Amygdala (tissue), 56 donors: ENCODE measurements around the gene RASSF5.
"Not testable (repeated sequence)": the region's sequence is repeated elsewhere in the genome, so short reads cannot be mapped to it uniquely, and the experiment has no call there.

Experiments used
- DNase-seq, 56 donors: peaks; one replicate each; lab custom pipeline; 2025; lab: John Stamatoyannopoulos, UW

Gene RASSF5

DNA sequence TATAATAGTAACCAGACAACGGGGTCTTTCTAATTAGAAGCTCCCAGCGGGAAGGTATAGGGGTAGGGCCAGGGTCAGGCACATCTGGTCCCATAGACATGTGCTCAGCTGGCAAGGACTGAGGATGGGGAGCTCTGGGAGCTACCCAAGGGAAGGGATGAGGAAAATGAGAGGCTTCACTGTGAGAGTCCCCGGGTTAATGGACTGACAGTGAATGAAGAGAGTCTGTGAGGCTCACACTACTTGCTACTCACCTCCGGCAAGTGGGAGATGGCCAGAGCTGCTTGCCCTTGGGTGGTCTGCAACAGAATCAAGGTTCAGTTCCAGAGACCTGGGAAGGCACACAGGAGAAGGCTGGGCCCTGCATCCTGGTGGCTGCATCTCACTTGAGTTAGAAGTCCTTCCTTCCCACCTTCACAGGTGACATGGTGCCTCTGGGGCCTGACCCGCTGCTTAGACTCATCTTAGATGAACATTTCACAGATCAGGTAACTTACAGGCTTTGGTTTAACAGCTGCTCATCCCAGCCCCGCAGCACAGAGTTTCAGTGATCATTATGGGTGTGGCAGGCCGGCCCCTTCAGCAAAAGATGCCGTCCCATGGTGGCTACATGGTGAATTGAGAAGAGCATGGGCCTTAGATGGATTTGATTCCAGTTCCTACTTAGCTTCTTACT, 73.2 kb downstream of the RASSF5 start:
- DNase-seq, result no peak

DNA sequence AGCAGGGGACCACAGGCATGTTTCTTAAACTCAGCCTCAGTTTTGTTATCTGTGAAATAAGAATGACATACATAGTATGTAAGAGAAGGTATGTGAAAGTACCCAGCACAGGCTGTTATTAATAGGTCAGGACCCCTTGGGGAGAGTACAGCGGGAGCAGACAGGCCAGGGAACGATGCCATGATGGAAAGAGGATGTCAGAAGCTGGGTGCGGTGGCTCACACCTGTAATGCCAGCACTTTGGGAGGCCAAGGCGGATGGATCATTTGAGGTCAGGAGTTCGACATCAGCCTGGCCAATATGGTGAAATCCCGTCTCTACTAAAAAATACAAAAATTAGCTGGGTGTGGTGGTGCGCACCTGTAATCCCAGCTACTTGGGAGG, 73.8 kb downstream of the RASSF5 start:
- not testable (repeated sequence) for DNase-seq

DNA sequence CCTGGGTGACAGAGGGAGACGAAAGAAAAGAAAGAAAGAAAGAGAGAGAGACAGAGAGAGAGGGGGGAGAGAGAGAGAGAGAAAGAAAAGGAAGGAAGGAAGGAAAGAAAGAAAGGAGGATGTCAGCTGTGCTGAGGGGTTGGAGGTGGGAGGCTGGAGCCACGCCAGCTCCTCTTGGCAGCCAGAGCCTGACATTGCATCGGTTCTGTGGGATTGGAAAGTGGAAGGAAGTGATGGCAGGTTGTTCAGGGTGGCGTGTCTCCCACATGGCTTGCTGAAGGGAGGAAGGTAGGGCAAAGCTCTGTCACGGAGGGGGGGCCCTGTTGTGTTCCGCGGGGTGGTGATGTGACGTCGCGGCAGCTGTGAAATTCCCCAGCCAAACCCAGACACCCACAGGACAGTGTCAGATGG, 74.2 kb downstream of the RASSF5 start:
- peak in 14 of 56 donors; percentile 4 to 48 (median 22) for DNase-seq

DNA sequence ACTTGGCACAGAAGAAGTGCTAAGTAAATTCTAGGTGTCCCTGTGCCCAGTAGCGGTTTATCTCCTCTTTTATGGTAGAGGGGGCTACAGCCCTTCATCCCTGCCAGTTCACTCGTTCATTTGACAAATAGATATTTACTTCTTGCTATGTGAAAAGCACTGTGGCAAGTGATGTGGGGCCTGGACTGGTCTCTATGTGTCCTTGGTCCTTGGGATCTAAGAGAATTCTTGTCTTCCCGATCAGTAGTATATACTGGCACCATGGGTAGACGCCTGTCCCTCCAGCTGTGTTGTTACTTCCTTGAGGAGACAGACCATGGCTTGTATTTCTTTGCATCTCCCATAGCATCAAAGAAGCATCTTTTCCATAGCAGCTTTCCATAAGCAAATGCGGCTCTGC, 75.2 kb downstream of the RASSF5 start:
- no peak for DNase-seq

DNA sequence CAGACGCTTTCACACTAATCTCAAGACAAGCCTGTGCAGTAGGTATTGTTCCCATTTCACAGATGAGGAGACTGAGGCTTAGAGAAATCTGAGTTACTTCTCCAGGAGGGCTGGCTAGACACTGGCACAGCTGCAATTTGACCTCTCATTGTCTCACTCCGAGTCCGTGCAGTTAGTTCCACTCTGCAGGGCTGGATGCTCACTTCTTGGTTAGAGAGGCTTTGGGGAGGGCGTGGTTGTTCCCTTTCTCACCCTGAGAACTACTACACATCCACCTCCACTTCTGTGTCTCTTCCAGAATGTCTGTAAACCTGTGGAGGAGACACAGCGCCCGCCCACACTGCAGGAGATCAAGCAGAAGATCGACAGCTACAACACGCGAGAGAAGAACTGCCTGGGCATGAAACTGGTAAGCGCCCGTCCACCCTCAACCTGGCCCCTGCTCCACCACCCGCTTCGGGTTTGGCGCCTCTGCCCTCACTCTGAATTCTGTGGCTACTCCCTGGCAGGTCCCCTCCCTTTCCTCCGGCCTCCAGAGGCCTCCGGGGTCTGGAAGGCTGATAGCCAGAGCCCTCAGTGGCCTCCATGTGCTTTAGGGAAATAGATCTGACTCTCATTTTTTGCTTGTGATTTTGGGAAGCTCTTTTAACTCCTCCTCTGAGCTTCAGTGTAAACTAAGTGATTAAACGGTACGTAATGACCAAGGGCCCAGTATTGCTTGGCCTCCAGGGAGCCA, 75.8 kb downstream of the RASSF5 start:
- DNase-seq, result peak in 1 of 56 donors; percentile 9

DNA sequence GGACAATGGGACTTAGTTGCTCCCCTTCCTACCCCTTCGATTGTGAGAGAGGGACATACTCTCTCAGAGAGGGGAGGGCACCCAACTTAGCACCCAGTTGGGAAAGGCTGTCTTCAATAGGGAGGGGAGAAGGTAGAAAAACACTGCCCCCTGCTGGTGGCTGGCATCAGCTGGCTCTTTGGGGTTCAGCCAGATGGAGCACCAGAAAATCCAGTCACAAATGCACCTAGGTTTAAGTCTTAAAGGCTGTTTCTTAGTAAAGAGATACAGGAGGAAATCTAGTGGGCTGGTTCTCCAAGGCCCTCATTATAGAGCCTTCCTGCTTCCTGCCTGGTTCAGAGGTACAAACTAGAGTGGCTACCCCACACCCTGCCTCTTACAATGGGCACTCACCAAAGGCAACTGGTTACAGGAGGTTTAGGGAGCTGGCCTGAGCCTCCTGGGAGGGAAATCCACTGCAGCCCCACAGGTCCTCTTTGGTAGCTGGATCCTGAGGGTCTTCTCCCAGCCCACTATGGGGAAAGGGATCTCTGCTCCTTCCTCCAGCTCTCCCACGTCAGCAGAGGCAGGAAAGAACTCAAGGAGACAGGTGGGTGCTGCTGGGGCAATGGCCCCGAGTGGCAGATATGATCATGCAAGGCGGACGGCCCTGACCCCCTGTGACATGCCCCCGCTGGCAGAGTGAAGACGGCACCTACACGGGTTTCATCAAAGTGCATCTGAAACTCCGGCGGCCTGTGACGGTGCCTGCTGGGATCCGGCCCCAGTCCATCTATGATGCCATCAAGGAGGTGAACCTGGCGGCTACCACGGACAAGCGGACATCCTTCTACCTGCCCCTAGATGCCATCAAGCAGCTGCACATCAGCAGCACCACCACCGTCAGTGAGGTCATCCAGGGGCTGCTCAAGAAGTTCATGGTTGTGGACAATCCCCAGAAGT, 76.6 kb downstream of the RASSF5 start:
- DNase-seq, result peak in 50 of 56 donors; percentile 18 to 88 (median 48)

DNA sequence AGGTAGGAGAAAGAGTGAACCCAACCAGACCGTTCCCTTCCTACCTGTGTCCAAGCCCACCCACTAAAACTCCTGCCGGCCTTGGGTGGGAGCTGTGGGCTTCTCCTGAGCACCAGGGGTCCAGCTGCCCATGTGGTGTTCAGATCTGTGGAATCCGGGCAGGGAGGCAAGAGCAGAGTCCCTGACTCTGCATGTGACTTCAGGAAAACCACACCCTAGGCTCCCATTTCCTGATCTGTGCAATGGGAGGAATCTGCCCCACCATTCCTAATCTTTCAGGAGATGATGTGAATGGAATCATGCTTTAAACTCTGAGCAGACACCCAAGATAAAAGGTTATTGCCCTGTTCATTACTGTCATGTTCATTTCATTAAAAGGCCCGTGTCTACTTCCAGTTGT, 77.4 kb downstream of the RASSF5 start:
- DNase-seq, result no peak

DNA sequence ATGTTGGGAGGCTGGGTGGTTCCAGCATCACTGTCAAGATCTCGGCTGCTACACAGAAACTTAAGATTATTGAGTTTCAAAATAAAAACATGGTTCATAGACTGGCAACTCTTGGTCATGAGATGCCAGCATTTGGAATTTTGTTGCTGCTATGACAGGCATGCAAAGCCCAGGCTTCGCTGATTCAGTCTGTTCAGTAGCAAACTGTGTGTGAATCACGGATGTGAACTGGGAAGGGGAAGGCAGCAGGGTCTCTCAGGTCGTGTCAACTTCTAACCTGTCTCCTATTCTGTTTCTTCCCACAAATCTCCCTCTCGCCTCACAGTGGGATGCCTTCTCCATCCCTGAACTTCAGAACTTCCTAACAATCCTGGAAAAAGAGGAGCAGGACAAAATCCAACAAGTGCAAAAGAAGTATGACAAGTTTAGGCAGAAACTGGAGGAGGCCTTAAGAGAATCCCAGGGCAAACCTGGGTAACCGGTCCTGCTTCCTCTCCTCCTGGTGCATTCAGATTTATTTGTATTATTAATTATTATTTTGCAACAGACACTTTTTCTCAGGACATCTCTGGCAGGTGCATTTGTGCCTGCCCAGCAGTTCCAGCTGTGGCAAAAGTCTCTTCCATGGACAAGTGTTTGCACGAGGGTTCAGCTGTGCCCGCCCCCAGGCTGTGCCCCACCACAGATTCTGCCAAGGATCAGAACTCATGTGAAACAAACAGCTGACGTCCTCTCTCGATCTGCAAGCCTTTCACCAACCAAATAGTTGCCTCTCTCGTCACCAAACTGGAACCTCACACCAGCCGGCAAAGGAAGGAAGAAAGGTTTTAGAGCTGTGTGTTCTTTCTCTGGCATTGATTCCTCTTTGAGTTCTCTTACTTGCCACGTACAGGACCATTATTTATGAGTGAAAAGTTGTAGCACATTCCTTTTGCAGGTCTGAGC, 79.4 kb downstream of the RASSF5 start:
- DNase-seq, result no peak

DNA sequence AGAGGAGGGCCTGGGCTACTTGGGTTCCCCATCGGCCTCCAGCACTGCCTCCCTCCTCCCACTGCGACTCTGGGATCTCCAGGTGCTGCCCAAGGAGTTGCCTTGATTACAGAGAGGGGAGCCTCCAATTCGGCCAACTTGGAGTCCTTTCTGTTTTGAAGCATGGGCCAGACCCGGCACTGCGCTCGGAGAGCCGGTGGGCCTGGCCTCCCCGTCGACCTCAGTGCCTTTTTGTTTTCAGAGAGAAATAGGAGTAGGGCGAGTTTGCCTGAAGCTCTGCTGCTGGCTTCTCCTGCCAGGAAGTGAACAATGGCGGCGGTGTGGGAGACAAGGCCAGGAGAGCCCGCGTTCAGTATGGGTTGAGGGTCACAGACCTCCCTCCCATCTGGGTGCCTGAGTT, 80.6 kb downstream of the RASSF5 start:
- no peak for DNase-seq

DNA sequence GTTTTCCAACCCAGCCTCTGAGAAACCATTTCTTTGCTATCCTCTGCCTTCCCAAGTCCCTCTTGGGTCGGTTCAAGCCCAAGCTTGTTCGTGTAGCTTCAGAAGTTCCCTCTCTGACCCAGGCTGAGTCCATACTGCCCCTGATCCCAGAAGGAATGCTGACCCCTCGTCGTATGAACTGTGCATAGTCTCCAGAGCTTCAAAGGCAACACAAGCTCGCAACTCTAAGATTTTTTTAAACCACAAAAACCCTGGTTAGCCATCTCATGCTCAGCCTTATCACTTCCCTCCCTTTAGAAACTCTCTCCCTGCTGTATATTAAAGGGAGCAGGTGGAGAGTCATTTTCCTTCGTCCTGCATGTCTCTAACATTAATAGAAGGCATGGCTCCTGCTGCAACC, 81.2 kb downstream of the RASSF5 start:
- no peak for DNase-seq

DNA sequence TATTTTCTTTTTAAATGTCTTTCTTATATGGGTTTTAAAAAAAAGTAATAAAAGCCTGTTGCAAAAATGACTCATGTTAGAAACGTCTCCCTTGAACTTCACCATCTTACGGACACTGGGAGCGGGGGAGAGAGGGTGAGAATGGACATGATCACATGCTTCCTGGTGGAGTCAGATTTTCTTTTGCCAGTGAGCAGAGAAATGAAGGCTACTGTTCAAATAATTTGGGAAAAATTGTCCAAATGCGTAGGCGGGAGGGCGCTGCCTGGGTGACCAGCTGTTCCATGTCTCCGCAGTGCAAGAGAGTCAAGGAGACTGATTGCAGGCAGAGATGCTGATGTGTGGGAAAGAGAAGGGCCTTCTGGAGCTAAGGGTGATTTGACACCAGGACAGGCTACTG, 81.9 kb downstream of the RASSF5 start:
- DNase-seq, result no peak

DNA sequence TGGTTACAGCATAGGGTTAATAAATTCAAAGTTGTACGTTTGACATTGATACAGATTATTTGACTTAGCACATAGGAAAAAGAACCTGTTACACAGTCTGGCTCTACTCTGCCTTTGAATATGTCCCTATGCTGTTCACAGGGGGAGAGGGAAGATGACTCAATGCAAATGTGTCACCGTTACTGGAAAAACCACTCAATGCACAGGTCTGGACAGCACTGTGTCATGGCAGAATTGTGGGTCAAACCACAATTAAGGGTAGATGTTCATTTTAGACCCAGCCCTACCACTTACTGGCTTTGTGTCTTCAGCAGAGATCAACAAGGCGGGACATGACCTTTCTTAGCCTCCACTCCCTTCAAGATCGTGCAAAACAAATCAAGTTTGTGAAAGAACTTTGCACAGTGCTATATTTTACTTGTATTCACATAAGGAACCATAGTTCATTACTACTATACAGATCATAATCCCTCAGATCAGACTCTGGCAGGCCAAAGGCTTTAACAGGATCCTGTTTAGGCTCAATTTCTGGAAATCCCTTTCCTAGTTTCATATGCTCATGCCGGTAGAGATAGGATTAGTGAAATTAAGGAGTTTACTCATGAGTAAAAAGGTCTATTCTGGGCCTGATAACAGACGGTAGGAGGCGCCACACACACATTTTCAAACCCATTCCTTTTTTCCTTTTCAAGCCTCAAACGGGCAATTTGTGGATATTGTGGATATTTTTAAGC, 82.9 kb downstream of the RASSF5 start:
- DNase-seq, result no peak

DNA sequence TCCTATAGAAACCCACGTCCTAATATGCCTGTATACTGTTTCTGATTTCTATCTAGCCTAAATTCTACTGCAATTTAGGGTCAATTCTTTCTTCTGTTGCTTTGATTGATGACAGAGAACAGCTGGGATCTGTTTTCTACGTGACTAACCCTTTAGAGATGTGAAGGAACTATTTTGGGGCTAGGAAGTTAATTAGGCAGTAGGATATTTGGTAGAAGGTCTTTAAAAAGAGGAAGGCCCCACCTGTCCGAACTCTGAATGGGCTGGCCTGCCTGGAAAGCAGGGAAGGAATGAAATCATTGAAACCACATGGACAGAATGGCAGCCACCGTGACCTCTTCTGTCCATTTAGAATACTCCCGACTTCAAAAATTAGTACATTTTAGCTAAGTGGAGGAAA, 83.9 kb downstream of the RASSF5 start:
- no peak for DNase-seq

DNA sequence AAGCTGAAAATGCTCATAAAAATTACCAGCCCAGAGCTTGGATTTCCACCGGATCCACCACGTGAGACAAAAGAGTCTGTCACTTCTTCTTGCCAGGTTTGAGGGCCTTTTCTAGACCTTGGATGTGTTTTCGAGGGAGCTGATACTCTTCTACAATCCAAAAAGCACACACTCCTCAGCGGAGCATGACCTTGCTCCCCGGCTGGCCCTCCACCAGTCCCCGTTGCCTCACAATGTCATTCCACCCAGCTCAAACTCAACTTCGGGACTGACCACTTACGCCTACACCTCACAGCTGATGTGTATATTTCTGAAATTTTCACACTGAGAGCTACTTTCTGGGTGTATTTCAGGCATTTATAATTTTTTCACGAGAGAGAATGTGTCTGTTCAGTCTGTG, 84.4 kb downstream of the RASSF5 start:
- no peak for DNase-seq

DNA sequence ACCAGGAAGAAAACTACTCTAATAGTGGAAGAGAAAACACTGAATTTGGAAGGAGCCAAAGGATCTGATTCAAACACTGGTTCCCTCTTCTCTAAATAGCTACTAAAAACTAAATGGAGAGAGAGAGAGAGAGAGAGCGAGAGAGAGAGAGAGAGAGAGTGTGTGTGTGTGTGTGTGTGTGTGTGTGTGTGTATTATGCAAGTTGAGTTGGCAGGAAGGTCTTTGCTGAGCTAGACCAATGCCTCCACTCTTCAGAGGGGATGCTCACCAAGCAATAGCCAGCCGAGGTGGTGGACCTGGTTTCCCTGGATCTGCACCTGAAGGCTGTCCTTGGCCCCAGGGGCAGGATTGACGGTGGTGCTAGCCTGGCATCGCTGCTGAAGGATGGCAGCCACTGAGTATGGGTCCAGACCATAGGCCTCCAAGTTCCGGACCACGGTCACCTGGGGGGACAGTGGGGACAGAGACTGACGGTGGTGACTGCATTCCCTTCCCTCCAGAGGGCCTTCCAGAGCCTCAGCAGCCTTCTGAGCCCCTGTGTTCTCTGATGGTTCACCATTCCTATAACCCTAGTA, 86.1 kb downstream of the RASSF5 start:
- DNase-seq, result no peak

DNA sequence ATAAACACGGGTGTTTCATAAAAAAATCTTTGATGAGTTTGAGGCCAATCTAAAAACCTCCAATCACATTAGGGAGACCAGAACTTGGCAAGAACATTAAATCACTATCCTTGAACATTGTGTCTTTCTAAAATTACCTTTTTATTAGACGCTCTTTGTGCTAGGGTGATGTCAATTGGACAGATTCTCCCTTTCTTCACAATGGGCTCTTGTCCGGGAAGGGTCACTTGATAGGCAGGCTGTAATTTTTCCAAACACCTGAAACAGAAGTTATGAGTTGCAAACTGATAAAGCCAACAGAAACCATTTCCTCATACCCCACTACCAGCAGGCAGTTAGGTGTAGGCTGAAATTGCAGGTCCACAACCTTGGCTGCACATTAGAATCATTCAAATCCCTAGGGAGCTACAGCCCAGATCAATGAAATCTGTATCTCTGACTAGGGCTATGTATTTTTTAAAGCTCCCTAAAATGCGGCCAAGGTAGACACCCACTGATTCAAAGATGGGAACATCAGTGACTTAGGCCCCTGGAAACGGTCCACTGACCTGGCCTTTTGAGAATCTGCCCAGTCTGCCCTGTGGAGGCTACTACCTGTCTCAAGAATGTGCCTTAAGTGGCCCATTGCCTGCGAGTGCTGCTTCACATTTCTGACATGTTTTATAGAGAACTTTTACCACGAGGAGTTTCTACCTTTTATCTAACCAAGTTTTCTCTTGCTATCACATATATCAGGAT, 88.4 kb downstream of the RASSF5 start:
- DNase-seq, result no peak

DNA sequence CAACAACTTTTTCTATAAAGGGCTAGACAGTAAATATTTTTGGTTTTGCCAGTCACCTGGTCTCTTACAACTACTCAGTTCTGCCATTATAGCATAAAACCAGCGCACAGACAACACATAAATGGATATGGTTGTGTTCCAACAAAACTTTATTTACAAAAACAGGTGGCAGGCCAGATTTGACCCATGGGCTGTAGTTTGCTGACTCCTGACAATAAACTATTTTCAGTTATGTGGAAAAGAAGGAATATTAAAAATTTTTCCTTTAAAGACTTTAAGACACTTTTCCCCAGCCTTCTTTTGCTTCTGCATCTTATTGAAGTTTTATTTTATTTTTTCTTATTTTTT, 89.0 kb downstream of the RASSF5 start:
- DNase-seq, result no peak

DNA sequence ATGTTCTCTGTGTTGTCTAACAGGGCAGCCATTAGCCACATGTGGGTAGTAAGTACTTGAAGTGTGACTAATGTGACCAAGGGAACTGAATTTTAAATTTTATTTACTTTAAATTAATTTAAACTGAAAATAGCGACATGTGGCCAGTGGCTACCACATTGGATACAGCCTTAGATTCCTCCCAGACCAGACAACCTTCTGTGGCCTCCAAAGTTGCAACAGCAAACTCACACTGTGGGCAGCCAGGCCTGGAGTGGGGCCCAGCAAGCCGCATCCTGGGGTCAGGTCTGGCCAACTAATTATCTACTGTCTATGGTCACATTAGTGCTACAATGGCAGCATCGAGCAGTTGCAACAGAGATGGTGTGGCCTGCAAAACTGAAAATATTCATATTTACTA, 93.2 kb downstream of the RASSF5 start:
- no peak for DNase-seq
